ENCODE measurements around the gene SETBP1.
"Not testable (repeated sequence)": the region's sequence is repeated elsewhere in the genome, so short reads cannot be mapped to it uniquely, and the experiment has no call there.

Gene SETBP1

GRCh38 chr18:44796429-44797428, 116.0 kb downstream of the SETBP1 start:
- no peak for DNase-seq

DNA sequence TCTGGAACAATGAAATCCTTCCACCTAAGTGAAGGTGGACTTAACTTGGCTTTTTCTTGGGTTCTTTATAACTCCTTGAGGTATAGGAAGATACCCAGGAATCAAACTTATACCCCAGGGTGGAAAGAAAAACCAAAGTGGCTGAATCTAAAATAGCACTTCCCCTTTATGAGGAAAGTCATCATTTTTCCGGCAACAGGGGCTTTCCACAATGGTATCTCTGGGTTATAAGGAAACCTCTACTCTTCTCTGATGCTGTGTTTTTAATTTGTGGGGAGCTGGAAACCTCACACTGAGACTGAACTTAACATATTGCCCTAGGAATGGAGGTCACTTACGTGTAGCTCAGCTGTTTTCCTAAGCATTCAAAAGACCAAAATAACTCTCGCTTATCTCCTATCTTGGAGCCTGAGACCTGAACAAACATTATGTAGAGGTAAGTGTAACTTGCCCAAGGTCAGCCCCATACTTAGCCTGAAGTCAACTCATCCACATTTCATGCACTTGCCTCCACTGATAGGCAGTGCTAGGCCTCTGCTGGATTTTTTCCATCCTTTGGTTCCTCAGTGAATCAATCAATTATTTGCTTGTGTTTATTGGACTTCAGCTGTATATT, 117.9 kb downstream of the SETBP1 start:
- DNase-seq, result no peak

- no peak for DNase-seq
Measured at GRCh38 chr18:44799382-44799906, 118.8 kb downstream of the SETBP1 start.

- no peak for DNase-seq
Measured at GRCh38 chr18:44799907-44800421, 119.3 kb downstream of the SETBP1 start.

DNA sequence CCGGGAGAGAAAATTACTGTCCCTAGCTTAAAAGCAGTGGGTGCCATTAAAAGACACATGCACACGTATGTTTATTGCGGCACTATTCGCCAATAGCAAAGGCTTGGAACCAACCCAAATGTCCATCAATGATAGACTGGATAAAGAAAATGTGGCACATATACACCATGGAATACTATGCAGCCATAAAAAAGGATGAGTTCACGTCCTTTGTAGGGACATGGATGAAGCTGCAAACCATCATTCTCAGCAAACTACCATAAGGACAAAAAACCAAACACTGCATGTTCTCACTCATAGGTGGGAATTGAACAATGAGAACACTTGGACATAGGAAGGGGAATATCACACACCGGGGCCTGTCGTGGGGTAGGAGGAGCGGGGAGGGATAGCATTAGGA, 120.1 kb downstream of the SETBP1 start:
- DNase-seq, result not testable (repeated sequence)

DNA sequence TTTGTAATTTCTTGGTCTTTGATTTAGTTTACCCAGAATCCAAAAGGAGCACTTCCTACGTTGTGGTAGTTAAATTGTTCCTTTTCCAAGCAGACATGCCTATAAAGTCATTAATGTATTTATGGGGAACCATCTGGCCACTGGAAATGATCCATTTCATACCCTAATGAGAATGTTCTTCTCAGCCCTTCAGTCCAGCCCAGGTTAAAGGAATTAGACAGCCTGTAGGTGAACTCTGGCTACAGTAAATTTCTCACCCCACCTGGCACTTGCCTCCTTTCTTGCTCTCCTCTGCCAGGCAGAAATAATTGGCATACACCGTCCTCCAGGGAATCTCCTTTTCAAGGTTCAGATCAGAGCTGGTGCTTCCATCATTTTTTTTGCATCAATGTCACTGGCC, 121.1 kb downstream of the SETBP1 start:
- DNase-seq, result no peak

DNA sequence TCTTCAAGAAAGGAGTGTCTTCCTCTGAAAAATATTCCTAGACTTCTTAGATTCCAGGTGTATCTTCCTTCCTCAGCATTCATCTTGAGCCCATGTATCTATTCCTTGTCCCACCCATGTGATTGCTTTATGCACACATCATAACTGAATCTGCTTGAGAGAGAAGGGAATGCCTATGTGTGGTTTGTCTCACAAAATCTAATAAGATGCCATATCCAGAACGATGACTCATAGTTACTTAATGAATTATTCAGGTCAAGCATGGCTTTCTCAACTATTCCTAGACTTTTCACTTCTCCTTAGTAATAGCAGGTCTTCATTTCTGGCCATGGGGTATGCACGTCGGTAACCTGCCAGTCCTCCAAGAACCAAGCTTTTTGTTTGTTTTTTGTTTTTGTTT, 121.8 kb downstream of the SETBP1 start:
- no peak for DNase-seq

DNA sequence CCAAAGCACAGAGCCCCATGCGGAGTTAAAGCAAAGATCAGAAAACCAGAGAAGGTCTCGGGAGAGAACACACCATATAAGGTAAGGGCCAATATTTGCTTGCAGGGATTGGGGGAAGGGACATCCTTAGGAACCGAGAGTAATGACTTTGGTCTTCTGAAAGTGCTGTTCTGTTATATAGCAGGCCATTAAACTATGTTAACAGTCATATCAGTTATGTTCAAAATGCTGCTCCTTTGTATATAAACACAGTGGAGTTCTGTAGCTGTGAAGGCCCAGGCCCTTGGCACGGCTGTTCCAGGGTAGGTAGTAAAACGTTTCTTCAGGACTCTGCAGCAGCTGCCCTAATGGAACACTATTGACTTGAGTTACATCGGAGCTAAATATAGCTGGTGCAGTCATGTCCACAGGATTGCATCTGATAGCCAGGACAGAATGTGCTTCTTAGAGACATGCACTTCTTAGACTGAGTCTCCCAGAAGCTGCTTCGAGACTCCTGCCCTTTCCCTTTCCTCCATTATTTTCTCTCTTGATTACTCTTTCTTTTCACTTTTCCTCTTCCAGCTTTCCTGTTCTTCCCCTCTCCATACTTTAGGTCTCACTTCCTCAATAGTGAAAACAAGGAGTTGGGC, 122.4 kb downstream of the SETBP1 start:
- DNase-seq, result no peak

GRCh38 chr18:44804033-44804432, 123.3 kb downstream of the SETBP1 start:
- no peak for DNase-seq

DNA sequence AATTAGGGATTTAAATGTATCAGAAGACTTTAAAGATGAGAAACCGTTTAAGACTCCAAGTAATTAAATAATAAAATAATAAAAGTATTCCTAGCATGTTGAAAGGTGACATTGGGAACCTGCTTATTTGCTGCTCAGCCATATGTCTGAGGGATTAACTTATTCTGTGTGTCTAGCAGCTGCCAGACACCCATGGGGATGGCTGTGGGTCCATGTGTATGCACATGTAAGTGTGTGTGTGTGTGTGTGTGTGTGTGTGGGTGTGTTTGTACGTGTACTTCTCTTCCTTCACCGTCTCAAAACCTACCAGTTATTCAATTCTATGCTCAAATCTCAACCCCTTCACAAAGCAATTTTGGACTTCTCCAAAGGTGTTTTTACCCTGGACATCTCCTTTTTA, 124.5 kb downstream of the SETBP1 start:
- no peak for DNase-seq

- DNase-seq, result no peak
Measured at GRCh38 chr18:44805643-44806042, 125.0 kb downstream of the SETBP1 start.

GRCh38 chr18:44807766-44808165, 127.1 kb downstream of the SETBP1 start:
- DNase-seq, result no peak

- no peak for DNase-seq
Measured at GRCh38 chr18:44811572-44812125, 131.0 kb downstream of the SETBP1 start.

- no peak for DNase-seq
Measured at GRCh38 chr18:44812426-44812825, 131.7 kb downstream of the SETBP1 start.

DNA sequence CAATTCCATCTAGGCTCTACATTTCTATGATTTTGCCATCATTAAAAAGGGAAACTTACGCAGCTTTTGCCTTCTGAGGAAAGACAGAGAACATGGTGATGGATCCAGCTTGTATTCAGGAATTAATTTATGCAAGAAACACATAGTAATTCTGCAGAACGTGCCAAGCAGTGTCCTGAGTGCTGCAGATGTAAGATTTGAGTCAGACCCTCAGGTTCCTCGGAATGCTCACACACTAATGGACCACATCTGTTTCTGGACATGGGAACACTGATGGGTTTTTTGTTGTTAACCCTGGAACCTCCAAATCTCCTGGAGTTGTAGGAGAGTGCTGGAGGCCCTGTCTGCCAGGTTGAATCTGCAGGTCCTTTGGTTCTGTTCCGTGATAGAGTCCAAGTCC, 132.9 kb downstream of the SETBP1 start:
- no peak for DNase-seq

- no peak for DNase-seq
Measured at GRCh38 chr18:44815108-44815507, 134.4 kb downstream of the SETBP1 start.

DNA sequence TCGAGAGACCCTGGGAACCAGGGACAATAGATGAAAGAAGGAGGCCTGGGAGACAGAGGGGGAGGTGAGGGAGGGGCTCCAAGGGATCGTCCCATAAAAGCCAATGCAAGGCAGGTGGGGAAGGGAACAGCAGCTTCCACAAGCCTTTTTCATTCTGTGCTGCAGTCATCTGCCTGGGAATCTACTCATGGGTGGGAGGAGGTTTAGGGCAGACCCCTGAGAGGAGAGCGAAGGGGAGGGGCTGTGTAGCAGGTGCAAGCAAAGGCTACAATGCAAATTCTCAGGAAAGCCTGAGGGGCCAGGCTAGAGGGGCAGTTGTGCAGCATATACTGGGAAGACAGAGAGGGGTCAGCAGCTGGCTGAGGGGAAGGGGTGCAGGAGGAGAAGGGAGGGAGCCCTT, 135.4 kb downstream of the SETBP1 start:
- no peak for DNase-seq

GRCh38 chr18:44816477-44816876, 135.8 kb downstream of the SETBP1 start:
- no peak for DNase-seq

DNA sequence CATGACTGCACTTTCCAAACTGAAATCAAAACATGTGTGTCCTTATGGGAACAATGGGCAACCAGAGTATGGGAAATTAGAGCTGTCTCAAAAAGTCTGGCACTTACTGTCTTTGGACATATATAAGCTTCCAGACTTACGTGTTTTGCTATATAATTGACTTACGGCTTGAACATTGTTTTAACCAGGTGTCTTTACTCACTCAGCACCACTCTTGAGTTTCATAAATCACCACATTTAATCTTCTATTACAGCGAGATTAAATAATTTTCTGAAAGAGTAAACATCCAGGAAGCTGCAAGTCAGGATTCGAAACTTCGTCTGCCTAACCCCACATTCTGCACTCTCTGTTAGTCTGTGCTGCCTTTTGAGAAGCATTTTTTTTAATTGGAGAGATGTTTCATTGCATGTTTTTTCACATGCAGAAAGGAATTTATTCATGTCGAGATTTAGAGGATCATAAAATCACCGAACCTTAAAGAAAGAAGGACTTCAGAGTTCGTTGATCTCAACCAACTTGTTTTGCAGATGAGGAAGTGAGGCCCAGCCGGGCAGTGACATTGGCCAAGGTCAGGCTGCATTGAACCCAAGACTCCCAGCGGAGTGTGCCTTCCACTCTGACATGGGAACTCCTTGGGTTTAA, 137.3 kb downstream of the SETBP1 start:
- DNase-seq, result no peak

DNA sequence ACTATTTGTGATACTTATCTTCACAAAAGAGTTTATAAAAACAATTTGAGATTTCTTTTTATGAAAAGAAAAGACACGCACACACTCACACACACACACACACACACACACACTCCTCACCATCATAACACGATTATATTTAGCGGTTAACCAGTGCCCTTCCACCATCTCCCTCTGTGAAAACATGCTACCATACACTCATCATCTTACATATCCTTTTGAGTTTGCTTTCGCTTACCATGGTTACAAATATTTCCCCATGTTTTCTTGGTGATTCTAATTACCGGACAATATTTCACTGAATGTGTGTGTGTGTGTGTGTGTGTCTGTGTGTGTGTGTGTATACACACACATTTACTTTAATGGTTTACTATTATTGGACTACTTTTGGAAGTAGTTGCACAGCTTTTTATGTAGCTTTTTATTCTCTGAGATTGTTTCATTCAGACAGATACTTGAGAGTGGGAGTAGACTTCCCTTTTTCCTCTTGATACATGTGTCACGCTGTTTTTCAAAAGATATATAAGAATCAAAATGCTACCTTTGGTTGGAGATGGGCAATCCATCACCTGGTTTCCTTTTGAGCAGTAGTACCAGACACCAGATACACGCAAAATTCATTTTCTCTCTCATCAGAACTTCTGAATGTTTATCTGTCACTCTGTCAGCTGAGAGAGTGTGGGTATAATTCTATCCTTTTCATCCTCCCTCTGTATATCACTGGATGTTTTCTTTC, 138.1 kb downstream of the SETBP1 start:
- no peak for DNase-seq

- no peak for DNase-seq
Measured at GRCh38 chr18:44819944-44820510, 139.3 kb downstream of the SETBP1 start.
